Measurements from ENCODE around the gene DNAH2. TPM values are rescaled to one million over a fixed set of nuclear protein-coding genes. Genes with fewer than 3 reads are reported as not detected.

Gene DNAH2
- total and polyA plus RNA-seq, 2 of the 13 experiments (the other 11 are each of a cell fraction or from before 2014, with no cell fraction given): not detected

GRCh38 chr17:7685533-7686221 is 31.9 kb upstream of the DNAH2 start:
- peak; percentile 74 for ATAC-seq
- Histone ChIP-seq H3K4me1 (ENCODE audit: insufficient read depth, low read length) (peaks cover 33% of the 10 kb centered on the region), H3K4me2 (ENCODE audit: low read depth, low read length) (peak overlapping the region; percentile 76), H4K20me1 (ENCODE audit: insufficient read depth, low read length) (no peaks in the 10 kb centered on the region; the same call in 1 of the 2 replicates), H3K27me3 (ENCODE audit: control insufficient read depth in 1 of 2, insufficient read depth in 2 of 2, low read length in 2 of 2) (no peaks in the 10 kb centered on the region; a peak in 1 of 5 replicates), H2AFZ (ENCODE audit: low read length) (no peak overlapping the region), H3K79me2 (ENCODE audit: insufficient read depth, low read length) (peaks cover 53% of the 10 kb centered on the region), H3K9me3 (ENCODE audit: low read length) (no peaks in the 10 kb centered on the region), H3K9ac (ENCODE audit: insufficient read depth, low read depth, low read length) (peak overlapping the region; percentile 97), H3K4me3 (replicated peaks in 1 of 3; ENCODE audit: insufficient read depth in 1 of 3, low read depth in 2 of 3, low read length in 3 of 3) (peak overlapping the region; percentile 93 to 98 (median 95)), H3K36me3 (replicated peaks in 1 of 2; ENCODE audit: control insufficient read depth in 1 of 2, insufficient read depth in 2 of 2, low read length in 2 of 2) (no peaks in the 10 kb centered on the region; a peak in 1 of 5 replicates), H3K27ac (ENCODE audit: extremely low read length, insufficient read depth, low read length) (peak overlapping the region; percentile 95)
- in situ Hi-C loops (cut with HindIII; ENCODE audit: extremely low pct_ligation_motif_present, low pct_unique_long_range_greater_than_20kb) (loop anchor here (5.0 kb wide), 2 partner anchors 53 to 98 kb away; partner anchors contain the start of gene SHBG), intact Hi-C loops (cut with micrococcal nuclease; ENCODE audit: unreplicated experiment) (loop anchor here (5.0 kb wide), 2 partner anchors 53 to 113 kb away; partner anchors contain the start of gene SHBG)
- DNase-seq (ENCODE audit: low spot score): peak; percentile 86
- POLR2A ChIA-PET: interaction anchor here (0.7 to 5.5 kb wide), 29 partner anchors 13 to 1350 kb away, joined by 3 to 89 read pairs (median 7); partner anchors contain the start of genes ATP1B2, BORCS6, CD68 and CYB5D1
- BruUV-seq (replicated peaks): no TSS peak
- WGBS (ENCODE audit: low lambda C conversion rate): 3% methylated on average over 36 of the region's 44 CpGs
- FAIRE-seq: peak; percentile 51
- CTCF ChIA-PET (ENCODE audit: low intra/inter-chr PET ratio, low total read pairs): no interaction called here
- TF ChIP-seq, protein P1, sequence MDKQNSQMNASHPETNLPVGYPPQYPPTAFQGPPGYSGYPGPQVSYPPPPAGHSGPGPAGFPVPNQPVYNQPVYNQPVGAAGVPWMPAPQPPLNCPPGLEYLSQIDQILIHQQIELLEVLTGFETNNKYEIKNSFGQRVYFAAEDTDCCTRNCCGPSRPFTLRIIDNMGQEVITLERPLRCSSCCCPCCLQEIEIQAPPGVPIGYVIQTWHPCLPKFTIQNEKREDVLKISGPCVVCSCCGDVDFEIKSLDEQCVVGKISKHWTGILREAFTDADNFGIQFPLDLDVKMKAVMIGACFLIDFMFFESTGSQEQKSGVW (CRISPR knock-in tag; IDR thresholded peaks at IDR 0.05; ENCODE audit: borderline replicate concordance): no peak
- TF ChIP-seq LRRFIP1 (CRISPR knock-in tag; conservative IDR thresholded peaks at IDR 0.05) (no peak), ZMYM2 (CRISPR knock-in tag; IDR thresholded peaks at IDR 0.05) (no peak), SP5 (CRISPR knock-in tag; IDR thresholded peaks at IDR 0.05; ENCODE audit: borderline replicate concordance, low read depth) (peak; percentile 80), TCF7L2 (IDR thresholded peaks at IDR 0.05; ENCODE audit: low read depth, low read length) (no peak), PTBP1 (IDR thresholded peaks at IDR 0.05; ENCODE audit: low read depth, low read length, poor library complexity, severe bottlenecking) (no peak), POGK (CRISPR knock-in tag; conservative IDR thresholded peaks at IDR 0.05) (no peak), ZFP82 (CRISPR knock-in tag; IDR thresholded peaks at IDR 0.05; ENCODE audit: borderline replicate concordance) (no peak), ZNF317 (CRISPR knock-in tag; IDR thresholded peaks at IDR 0.05) (no peak), ZNF7 (CRISPR knock-in tag; IDR thresholded peaks at IDR 0.05) (no peak), ZNF441 (CRISPR knock-in tag; IDR thresholded peaks at IDR 0.05; ENCODE audit: borderline replicate concordance) (no peak; the same call in 1 of the 2 replicates), ZFY (CRISPR knock-in tag; IDR thresholded peaks at IDR 0.05) (no peak), ZNF629 (CRISPR knock-in tag; conservative IDR thresholded peaks at IDR 0.05) (no peak), GPN1 (CRISPR knock-in tag; IDR thresholded peaks at IDR 0.05; ENCODE audit: borderline replicate concordance) (no peak), FOXM1 (CRISPR knock-in tag; IDR thresholded peaks at IDR 0.05) (no peak)
- TF ChIP-seq, protein P2, sequence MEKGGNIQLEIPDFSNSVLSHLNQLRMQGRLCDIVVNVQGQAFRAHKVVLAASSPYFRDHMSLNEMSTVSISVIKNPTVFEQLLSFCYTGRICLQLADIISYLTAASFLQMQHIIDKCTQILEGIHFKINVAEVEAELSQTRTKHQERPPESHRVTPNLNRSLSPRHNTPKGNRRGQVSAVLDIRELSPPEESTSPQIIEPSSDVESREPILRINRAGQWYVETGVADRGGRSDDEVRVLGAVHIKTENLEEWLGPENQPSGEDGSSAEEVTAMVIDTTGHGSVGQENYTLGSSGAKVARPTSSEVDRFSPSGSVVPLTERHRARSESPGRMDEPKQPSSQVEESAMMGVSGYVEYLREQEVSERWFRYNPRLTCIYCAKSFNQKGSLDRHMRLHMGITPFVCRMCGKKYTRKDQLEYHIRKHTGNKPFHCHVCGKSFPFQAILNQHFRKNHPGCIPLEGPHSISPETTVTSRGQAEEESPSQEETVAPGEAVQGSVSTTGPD (CRISPR knock-in tag; IDR thresholded peaks at IDR 0.05): no peak
- TF ChIP-seq, protein P3, sequence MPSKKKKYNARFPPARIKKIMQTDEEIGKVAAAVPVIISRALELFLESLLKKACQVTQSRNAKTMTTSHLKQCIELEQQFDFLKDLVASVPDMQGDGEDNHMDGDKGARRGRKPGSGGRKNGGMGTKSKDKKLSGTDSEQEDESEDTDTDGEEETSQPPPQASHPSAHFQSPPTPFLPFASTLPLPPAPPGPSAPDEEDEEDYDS (CRISPR knock-in tag; IDR thresholded peaks at IDR 0.05): 0 out of 2 replicates have a peak, but pooled peaks have one; percentile 34
